ENCODE results near the gene NT5C3B.
"Not testable (repeated sequence)": the region's sequence is repeated elsewhere in the genome, so short reads cannot be mapped to it uniquely, and the experiment has no call there.

NT5C3B gene

GRCh38 chr17:41837761-41838538 is 1.9 kb upstream of the NT5C3B start, which contains the start of gene KLHL10:
Gene KLHL10 (plus strand): TSS chr17:41837825. CDS start chr17:41837933, 108 bp downstream.
- DNase-seq = no peak

DNA sequence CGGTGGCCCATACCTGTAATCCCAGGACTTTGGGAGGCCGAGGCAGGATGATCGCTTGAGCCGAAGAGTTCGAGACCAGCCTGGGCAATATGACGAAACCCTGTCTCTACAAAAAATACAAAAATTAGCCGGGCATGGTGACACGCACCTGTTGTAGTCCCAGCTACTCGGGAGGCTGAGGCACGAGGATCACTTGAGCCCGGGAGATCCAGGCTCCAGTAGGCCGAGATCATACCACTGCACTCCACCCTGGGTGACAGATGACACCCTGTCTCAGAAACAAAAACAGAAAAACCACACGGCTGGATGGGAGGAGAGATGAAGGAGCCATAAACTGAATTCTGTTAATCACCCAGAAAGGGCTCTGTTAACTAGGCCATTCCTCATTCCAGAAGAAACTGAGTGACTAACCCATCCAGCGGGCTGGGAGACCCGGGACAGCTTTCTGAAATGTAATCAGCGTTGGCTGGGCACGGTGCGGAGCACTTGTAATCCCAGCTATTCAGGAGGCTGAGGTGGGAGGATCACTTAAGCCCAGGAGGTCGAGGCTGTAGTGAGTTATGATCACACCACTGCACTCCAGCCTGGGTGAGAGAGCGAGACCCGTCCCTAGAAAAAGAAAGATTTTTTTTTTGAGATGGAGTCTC is 641 bp upstream of the NT5C3B start:
- no peak for DNase-seq

- no peak for DNase-seq
Observed at GRCh38 chr17:41835214-41835799, 725 bp downstream of the NT5C3B start.

- DNase-seq = not testable (repeated sequence)
Observed at GRCh38 chr17:41829961-41830360, 6.1 kb downstream of the NT5C3B start.

GRCh38 chr17:41825175-41825845 is 10.7 kb downstream of the NT5C3B start:
- no peak for DNase-seq

GRCh38 chr17:41824086-41824485 is 11.9 kb downstream of the NT5C3B start:
- no peak for DNase-seq

DNA sequence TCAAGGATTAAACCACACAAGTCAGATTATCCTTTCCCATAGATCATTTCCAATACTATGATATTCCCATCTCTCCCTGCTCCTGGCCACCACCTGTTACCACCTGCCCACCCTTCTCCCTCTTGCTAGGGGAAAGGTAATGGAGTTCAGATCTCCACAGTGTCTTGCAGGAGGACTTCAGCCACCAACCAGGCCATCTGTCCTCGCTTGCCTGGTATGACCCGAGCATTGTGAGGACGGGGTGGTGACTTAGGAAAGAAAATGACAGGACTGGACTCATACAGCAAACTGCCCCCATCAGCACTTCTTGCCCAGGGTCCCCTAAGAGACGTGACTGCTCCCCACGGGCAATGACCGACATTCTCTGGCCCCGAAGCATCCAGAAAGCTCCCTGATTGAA is 12.5 kb downstream of the NT5C3B start:
- no peak for DNase-seq

DNA sequence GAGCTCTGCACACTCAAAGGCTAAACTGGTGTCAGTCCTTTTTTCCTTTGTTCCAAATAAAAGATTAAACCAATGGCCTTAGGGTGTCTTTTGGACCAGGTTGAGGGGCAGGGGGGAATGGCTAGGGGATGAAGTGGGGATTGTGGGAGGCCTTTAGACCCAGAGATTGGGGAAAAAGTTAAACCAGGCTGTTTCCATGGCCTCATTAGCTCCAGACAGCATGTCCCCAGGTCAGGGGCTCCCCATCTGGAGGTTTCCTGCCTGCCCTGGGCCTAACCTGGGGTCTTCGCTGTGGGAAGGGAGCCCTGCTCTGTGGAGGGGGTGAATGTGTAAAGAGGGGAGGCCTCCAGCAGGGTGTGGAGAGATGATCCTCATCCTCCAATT is 12.9 kb downstream of the NT5C3B start:
- DNase-seq = no peak

- no peak for DNase-seq
Observed at GRCh38 chr17:41822216-41823140, 13.6 kb downstream of the NT5C3B start.

- no peak for DNase-seq
Observed at GRCh38 chr17:41821776-41822175, 14.3 kb downstream of the NT5C3B start.

GRCh38 chr17:41818024-41818423 is 18.0 kb downstream of the NT5C3B start:
- DNase-seq = no peak

- DNase-seq = no peak
Observed at GRCh38 chr17:41816637-41817320, 19.3 kb downstream of the NT5C3B start.

GRCh38 chr17:41814195-41814594 is 21.8 kb downstream of the NT5C3B start:
- no peak for DNase-seq

DNA sequence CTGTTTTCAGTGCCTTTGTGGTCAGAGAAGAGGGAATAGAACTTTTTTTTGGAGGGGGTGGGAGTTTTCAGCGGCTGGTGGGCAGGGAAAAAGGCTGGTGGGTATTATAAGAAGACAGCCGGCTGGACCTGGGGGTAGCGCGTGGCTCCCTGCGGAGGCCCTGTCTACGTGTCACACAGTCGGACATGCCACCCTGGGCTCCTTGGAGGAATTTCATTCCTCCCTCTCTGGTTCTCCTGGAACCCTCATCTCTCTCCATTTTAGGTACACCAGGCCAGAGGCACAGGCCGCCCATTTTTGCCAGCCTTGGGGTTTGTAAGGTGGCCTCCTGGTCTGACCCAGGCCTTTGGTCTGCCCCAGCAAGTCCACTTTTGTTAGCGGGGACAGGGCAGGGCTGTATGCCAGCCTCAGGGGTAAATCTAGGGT is 22.3 kb downstream of the NT5C3B start:
- no peak for DNase-seq

DNA sequence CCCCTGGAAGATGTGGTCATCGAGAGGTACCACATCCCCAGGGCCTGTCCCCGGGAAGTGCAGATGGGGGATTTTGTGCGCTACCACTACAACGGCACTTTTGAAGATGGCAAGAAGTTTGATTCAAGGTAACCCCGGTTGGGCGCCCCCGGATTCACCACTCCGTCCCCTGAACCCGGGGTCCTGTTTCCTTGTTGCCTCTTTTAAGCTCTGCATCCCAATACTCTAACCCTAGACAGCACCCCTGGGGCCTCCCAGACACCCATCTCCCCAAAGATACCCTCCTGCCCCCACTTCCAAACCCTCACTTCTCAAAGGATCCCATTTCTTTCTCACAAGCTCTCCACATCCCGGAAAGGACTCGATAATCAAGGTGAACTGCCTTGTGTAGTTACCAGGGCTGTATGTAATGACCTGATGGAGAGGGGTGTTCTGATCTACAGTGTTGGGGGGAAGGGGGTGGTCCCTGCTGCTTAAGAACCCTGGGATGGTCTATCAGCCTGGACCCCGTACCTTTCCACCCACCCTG is 22.8 kb downstream of the NT5C3B start:
- no peak for DNase-seq

DNA sequence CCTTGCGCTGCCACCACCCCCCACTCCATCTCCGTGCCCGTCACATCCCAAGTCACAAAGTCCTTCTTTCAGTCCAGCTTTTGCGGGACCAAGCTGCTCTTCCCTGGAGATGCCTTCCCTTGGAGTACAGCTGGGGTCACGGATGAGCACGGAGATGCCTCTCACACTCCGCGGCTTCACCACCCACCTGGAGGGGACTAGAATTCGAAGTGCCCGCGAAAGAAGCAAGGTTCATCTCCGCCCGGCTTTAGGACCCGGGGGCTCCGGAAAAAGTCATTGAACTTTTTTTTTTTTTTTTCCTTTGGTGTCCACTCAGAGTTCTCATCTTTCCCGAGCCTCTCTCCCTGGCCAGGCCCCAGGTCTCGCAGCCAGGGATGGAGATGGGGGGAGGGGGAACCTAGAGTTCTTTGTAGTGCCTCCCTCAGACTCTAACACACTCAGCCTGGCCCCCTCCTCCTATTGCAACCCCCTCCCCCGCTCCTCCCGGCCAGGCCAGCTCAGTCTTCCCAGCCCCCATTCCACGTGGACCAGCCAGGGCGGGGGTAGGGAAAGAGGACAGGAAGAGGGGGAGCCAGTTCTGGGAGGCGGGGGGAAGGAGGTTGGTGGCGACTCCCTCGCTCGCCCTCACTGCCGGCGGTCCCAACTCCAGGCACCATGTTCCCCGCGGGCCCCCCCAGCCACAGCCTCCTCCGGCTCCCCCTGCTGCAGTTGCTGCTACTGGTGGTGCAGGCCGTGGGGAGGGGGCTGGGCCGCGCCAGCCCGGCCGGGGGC is 23.5 kb downstream of the NT5C3B start, which contains the start of gene FKBP10:
Gene FKBP10 (plus strand): TSS at position 624 of the 771 bp plus-strand sequence. CDS start 31 bp downstream, at position 655.
- peak; percentile 38 to 52 for DNase-seq

DNA sequence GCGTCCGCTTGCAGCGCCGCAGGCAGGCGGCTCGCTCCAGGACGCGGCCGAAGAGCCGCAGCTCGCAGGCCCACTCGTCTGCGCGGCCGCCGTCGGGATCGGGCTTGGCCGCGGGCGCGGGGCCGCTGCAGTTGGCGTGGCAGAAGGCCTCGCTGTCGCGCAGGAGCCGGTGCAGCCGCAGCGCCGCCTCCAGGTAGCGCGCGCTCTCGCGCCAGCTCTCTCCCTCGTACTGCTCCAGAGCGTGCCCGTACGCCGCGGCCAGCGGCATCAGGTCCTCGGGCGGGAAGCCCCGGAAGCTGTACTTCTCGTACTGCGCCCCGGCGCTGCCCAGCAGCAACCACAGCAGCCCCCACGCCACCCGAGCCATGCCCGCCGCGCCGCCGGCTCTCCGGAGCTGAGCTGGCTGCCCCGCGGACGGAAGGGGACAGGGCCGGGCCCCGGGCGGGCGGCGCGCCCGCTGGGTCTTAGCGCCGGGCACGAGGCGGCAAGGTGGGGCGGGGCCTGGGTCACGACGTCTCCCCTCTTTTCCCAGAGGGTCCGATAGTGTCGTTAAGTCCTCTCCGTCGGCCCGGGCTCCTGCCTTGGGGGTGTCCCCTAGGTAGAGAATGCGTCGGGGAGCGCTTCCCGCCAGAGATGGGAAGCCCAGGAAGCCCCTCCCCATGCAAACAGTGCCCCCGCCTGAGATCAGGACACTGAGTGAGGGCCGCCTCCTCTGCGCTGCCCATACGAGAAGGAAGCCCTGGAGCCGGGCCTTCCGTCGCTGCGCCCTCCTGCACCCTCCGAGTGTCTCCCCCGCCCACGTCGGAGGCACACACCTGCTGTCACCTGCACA is 24.3 kb downstream of the NT5C3B start, which contains the start of gene P3H4:
Gene P3H4 (minus strand): TSS at position 401 of the 832 bp plus-strand sequence. CDS start 34 bp downstream, at position 367.
- DNase-seq = peak; percentile 52 to 56

DNA sequence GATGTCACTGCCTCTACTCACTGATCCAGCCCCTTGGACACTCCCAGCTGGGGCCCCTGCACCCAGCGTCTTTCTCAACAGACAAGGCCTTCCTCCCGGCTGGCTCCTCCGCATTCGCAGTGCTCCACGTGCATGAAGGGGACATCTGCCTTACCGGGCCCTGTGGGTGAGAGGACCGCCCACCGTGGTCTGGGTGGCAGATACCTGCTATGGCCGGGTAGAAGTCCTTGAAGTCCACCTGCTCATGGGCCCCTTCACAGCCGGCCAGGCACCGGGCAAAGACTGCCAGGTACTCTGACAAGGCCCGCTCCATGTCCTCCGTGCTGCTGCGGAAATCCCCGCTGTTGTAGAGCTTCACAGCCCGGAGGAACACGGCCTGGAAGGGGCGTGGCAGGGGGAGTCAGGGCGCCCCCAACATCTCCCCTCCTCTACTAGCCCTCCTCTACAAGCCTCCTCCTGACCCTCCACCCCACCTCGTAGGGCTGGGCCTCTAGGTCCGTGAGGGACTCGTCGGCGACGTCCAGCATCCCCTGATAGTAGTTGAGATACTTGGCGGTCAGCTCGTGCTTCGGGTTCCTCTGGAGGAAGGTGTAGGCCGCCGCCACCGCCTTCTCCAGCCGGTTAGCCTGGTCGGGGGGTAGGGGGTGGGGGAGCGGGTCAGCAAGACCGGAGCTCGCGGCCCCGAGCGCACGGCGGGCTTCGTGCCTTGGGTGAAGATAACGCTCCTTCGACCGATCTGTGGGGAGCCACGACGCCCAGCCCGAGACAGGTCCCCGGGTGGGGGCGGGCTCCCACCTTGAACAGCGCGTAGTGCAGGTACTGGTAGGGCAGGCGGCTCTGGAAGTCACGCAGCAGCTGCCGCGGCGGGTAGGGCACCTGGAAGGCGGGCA is 25.1 kb downstream of the NT5C3B start:
- DNase-seq = peak in 1 of 2 experiments; percentile 40
